GM13976 (cell line): ENCODE data around the gene HAGHL.

Experiments
- DNase-seq: peaks from one replicate; pipeline ENCODE4 v3.0.0; 2012; ENCODE audit warnings: low spot score
- in situ Hi-C: fragments of 300-500 bp; cut with MboI; formaldehyde crosslinking; loops from one replicate; pipeline ENCODE4 v1.12.0; 2022; ENCODE audit warnings: low sequenced_read_pairs, mixed read lengths, inconsistent platforms; ENCODE audit not compliant: unreplicated experiment
- TF ChIP-seq, protein P1 (sequence below): IDR thresholded peaks from 2 replicates; pipeline ENCODE4 v1.5.1; 2012; ENCODE audit warnings: borderline replicate concordance, mild to moderate bottlenecking; ENCODE audit not compliant: insufficient read depth; ENCODE audit errors: extremely low read depth, missing control alignments, control extremely low read depth

The HAGHL gene

DNA sequence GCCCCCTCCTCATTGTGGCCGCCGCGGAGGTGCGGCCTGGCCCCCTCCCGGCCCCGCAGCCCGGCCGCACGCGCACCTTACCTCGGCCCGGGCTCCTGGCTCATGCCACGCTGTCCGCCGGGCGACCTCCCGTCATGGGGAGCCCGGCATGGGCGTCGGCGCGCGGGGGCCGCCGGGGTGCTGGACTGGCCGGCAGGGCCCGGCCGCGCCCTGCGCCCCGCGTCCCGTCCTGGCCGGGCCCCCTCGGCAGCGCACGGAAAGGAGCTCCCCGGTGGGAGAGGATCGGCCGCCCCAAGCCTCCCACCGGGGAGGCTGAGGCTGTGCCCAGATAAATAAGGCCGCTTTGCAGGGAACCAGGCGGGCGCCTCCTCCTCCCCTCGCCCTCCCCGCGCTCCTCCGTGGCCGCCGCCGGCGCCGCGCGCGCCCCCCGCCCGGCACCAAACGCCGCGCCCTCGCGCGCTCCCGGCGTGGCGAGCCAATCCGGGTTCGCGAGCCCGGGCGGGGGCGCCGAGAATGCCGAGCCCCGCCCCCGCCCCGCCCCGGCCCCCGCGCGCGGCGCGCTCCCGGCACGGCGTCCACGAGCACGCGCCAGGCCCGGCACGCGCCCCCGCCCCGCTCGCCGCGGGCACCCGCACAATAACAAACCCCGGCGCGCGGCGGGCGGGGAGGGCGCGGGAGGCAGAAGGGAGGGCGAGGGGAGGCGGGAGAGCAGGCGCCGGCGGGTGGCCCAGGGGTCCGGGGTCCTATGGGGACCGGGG is 21.3 kb upstream of the HAGHL start, which contains the start of gene FBXL16:
Gene FBXL16 (minus strand): TSS at position 371 of the 758 bp plus-strand sequence. CDS start 8,396 bp downstream, outside the sequence.
- no peak for DNase-seq
- TF ChIP-seq, protein P1, sequence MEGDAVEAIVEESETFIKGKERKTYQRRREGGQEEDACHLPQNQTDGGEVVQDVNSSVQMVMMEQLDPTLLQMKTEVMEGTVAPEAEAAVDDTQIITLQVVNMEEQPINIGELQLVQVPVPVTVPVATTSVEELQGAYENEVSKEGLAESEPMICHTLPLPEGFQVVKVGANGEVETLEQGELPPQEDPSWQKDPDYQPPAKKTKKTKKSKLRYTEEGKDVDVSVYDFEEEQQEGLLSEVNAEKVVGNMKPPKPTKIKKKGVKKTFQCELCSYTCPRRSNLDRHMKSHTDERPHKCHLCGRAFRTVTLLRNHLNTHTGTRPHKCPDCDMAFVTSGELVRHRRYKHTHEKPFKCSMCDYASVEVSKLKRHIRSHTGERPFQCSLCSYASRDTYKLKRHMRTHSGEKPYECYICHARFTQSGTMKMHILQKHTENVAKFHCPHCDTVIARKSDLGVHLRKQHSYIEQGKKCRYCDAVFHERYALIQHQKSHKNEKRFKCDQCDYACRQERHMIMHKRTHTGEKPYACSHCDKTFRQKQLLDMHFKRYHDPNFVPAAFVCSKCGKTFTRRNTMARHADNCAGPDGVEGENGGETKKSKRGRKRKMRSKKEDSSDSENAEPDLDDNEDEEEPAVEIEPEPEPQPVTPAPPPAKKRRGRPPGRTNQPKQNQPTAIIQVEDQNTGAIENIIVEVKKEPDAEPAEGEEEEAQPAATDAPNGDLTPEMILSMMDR: no peak
- in situ Hi-C loops: no loop called here

DNA sequence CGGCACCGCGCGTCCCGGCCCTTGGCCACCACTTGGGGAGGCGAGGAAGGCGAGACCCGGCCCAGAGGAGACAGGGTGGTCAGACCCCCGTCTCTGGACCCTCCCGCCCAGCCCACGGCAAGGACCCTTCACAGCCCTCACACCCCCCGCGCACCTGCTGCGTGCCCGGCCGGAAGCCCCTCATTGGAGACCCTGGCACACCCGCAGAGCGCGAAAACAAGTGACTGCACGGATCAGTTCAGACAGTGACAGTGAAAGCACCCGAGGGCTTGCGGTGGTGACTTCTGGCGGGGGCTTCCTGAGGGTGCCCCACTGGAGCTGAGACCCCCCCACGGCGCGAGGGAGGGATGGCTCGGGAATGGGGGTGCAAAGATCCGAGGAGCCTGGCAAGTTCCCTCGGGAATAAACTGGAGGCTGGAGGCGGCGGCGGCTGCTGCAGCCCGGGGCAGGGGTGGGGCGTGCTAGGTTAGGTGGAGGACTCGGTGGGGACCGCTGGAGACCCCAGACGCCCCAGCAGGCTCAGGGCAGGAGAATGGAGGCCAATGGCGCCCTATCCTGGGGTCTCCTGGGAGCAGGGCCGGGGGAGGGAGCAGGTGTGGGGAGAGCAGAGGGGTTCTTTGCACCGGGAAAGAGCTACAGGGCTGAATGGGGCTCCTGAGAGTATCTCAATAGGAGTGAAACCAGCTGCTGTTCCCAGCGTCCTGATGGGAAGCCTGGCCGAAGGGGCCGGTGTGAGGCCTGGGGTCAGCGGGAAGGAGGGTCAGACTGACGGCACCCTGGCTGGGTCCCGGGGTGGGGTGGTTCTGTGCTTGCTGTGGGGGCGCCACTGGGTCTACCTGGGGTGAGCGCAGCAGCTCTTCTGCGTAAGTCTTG is 20.5 kb upstream of the HAGHL start:
- TF ChIP-seq, protein P1: no peak
- no peak for DNase-seq
- in situ Hi-C loops: no loop called here

DNA sequence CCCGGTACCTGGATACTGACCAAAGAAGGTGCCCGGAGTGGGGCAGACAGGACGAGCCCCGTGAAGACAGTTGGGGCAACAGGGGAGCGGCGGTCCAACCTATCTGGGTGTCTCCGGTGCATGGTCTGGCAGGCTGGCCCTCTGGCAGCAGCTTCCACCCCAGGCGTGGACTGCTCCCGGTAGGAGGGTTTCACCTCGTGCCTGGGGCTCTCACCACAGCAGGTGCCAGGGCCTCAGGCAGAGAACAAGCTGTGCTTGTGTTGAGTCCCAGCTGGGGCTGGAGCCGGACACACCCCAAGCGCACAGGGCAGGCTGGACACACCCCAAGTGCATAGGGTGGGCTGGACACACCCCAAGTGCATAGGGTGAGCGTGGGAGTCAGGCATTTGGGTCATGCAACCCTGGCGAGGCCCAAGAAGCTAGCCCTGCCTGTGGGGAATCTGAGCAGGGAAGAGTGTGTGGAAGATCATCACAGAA is 19.8 kb upstream of the HAGHL start:
- TF ChIP-seq, protein P1: no peak
- DNase-seq: no peak
- in situ Hi-C loops: no loop called here

DNA sequence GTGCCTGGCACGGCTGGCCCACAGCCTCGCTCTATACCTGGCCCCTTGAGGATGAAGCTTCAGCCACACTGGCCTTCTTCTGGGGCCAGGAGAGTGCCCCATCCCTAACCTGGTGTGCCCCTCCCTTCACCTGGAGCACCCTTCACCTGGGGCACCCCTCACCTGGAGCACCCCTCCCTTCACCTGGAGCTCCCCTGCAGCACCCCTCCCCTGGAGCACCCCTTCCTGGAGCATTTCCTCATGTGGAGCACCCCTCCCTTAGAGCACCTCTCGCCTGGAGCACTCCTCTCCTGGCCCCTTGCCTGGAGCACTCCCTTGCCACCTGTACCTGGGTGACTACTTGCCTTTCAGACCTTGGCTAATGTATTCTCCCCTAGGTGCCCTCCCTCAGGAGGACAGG is 18.9 kb upstream of the HAGHL start:
- DNase-seq: no peak
- in situ Hi-C loops: no loop called here
- TF ChIP-seq, protein P1: no peak

DNA sequence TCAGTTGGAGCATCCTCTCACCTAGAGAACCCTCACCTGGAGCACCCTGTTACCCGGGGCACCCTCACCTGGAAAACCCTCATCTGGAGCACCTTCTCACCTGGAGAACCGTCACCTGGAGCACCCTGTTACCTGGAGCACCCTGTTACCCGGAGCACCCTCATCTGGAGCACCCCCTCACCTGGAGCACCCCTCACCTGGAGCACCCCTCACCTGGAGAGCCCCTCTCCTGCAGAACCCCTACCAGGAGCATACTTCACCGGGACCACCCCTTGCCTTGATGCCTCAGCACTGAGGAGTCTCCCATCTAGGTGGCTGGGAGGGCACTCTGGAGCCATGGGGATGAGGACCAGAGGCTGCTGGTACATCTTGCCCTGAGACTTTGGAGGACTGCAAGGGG is 17.9 kb upstream of the HAGHL start:
- DNase-seq: no peak
- in situ Hi-C loops: no loop called here
- TF ChIP-seq, protein P1: no peak

DNA sequence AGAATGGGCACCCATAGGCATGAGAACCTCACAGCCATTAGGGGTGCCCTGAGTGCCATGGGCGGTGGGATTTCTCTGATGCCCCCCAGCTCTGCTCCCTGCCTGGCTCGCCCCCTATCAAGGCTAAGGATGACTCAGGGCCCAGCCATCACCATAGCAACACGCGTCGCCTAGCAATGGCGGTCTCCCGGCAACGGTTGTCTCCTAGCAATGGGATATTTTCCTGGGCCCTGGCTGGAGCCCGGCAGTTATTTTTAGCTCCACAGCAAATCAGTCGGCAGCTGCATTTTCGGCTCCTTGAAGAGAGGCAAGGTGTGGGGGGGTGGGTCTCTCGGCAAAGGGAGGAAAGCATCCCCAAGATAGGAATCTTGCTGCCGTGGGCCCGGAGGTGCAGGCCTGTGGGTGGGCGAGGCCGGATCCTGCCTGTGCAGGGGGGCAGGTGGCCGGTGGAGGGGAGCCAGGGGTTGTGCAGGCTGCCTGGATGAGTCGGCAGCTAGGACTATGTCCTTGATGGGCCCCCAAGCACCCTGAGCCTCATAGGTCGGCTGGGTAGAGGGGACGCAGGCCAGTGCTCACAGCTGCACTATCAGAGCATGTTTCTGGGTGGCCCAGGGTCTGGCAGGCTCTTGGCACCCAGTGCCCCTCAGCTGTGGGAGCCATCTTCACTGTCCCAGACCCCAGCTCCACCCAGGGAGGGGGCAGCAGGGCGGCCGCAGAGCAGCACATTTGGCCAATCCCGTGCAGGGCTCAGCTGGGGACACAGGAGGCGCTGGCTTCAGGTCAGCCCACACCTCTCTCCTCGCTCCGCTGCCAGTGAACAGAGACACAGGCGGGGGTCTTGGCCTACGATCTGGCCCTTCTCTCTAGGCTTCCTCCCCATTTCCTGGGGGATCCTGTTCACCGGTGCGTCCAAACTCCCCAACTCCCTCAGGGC is 17.1 kb upstream of the HAGHL start:
- in situ Hi-C loops: loop anchor here (5.0 kb wide), 1 partner anchor 72 kb away; no protein-coding TSS in a partner anchor
- no peak for DNase-seq
- TF ChIP-seq, protein P1: no peak
